Activated effector memory CD4-positive, alpha-beta T cell treated with anti-CD3 and anti-CD28 coated beads, Interleukin-2, amount 50 U/mL, for 16 hours (primary cell): ENCODE measurements around the gene AKR1C1.
"Not testable (repeated sequence)": the region's sequence is repeated elsewhere in the genome, so short reads cannot be mapped to it uniquely, and the experiment has no call there.

Experiments
- DNase-seq: peaks from one replicate; pipeline ENCODE4 v3.0.0-alpha.2; 2020

The AKR1C1 gene

DNA sequence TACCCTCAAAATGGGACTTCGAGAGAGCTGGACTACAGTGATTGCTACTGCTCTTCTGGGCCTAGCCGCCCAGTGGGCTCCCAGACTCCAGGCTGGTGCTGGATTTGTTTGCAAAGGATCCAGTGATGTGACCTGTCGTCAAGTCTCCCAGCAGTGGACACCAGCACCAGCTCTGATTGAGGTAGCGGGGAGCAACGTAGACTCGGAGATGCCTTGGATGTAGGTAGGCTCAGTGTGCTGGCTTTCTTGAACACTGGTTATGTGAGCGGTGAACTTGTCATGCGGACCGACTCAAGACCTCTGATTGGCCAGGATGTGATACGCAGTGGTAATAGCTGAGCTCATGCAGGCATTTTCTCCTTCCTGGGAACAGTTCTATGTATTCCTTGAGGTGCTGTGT lies 21.0 kb downstream of the AKR1C1 start:
- no peak for DNase-seq

DNA sequence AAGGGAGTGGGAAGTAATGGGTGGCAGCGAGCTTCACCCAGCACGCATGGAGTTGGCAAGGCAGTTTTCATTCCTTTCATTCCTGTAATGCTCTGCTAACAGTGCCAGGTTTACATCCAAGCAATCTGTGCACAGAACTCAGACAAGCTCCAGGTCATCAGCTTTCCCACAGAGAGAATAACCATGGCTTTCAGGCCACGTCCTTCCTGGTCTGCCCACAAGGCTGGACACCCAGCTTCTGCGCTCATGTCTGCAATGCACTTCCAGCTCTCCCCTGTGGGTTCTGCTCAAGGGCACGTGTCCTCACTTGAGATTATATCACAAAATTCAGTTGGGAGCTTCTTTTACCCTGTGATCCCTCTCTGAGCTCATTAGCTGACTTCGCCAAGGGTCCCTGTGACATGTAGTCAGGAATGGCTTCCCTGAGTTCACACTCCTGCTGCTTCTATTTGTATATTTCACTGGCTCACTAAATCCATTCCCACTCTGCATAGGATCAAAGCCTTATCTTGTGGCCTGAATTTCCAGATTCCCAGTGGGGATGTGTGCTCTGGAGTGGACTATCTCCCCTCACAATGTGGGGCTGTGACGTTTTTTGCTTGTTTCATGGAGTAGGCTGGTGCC lies 21.9 kb downstream of the AKR1C1 start:
- DNase-seq: no peak

DNA sequence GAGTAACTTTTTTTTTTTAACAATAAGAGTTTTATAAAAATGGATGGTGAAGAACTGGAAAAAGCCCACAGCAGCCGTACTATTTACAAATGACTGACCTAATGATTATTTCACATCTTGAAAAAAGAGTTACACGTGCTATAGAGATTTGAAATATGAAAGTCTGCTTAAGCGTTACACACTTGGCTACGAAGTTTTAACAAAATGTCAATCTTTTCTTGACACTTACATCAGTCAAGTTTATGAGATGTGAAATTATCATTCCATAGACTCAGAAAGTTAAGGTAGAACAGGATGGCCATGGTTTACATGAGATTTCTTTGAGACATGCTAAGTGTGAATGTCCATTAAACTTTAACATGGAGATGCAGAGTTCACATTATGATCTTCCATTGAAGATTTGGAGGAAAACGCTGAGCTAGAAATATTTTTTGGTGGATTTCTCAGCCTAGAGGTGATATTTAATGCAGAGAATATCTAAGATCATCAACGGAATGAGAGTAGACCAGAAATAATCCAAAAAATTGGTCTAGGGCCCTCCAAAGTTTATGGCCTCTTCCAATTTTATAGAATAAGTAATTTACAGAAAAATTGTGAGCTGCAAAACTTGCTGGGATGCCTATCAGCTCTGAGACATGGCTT lies 24.9 kb downstream of the AKR1C1 start:
- DNase-seq: not testable (repeated sequence)

DNA sequence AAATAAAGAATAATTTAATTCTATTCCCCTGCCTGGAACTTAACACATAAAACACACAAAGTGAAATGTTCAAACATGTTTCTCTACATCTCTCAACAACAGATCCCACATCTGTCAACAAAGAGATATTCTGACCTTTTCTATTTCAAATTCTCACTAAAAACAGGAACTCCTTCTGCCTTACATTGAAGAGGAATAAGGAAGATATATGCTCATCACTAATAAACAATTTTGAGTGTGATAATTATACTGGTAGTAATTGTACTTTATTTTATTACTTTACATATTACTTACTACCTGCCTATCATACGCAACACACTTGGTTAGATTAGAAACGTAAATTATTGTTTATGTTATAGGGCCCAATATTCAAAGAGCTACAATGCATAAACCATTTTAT lies 27.0 kb downstream of the AKR1C1 start:
- DNase-seq: no peak

DNA sequence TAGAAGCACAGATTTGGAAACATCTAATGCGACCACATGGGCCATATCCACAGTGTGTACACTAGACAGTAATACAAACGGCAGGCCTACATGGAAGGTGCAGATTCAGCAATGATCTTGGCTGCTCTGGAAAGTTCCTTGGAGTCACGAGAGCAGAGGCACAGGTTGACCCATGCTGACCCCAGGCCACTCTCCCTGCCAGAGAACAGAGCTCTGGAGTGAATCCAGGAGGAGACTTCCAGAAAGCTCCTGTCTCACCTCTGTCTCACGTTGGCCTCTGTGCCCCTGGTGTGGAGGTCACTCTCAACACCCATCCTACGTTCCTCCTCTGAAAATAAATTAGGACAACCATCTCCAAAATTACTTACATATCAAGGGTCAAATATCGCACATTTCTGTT lies 28.2 kb downstream of the AKR1C1 start:
- not testable (repeated sequence) for DNase-seq

DNA sequence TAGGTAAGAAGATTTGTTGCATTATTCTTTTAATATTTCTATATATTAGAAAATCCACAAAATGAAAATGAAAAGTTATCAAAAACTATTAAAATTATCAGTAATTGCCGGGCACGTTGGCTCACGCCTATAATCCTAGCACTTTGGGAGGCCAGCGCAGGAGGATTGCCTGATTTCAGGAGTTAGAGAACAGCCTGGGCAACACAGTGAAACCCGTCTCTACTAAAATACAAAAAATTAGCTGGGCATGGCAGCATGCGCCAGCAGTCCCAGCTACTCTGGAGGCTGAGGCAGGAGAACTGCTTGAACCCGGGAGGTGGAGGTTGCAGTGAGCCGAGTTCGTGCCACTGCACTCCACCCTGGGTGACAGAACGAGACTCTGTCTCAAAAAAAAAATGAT lies 29.3 kb downstream of the AKR1C1 start:
- not testable (repeated sequence) for DNase-seq

DNA sequence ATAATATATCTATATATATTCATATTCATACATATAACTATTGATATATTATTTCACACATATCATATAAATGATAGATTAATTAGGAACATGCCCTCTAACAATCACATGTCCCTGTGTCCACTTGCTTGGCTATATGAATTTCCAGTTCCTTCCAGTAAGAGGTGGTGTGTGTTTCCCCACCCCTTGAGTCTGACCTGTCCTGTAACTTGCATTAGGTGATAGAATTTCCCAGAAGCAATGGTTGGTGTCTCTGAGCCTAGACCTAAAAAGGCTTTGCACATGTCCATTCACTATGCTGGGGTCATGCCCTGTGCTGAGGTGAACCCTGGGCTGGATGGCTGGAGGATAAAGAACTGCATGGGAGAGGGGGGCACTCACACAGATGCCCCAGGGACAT lies 31.0 kb downstream of the AKR1C1 start:
- not testable (repeated sequence) for DNase-seq

DNA sequence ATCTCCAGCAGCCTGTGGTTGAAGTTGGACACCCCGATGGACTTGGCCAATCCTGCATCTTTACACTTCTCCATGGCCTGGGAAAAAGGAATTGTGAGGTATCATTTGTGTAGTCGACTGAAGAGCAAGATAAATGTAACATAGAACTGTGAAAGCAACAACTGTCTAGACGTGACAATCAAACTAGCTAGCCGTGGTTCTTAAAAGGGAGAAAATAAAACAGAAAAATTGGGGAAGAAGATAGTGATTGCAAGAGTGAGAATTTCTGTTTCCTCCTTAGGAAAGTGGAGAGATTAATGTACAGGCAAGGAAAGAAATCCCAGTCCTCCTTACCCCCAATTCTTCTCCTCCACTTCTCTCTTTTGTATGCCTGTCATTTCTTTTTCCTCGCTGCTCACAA lies 35.5 kb downstream of the AKR1C1 start:
- no peak for DNase-seq

DNA sequence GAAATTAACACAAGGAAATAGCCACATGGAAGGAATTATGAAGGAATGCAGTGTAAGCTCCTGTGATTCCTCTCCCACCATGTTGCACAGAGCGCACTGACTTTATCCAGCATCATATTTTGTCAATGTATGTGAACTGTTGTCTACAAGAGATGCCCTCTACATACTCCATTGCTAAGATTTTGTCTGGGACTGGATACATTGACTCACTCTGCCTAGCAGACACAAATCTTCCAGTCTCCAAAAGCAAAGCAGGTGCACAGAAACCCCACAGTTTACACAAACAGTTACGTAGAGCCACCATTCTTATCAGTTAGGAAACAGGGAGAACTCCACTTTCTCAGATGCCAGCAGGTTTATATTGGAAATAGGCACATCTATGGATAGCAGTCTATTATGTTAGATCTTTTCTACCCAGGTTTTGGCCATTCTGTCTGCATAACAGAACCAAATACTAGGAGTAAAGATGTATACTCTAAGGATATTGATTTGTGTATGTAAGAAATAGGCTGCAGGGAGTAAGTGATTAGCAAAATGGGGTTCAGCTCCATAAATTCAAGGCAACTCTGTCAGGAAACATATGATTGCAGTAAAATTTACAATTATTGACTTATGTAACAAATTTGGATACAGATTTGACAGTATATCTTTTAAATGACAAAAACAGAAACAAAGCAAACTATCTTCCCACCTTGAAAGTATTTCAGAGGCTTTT lies 39.0 kb downstream of the AKR1C1 start:
- DNase-seq: no peak

DNA sequence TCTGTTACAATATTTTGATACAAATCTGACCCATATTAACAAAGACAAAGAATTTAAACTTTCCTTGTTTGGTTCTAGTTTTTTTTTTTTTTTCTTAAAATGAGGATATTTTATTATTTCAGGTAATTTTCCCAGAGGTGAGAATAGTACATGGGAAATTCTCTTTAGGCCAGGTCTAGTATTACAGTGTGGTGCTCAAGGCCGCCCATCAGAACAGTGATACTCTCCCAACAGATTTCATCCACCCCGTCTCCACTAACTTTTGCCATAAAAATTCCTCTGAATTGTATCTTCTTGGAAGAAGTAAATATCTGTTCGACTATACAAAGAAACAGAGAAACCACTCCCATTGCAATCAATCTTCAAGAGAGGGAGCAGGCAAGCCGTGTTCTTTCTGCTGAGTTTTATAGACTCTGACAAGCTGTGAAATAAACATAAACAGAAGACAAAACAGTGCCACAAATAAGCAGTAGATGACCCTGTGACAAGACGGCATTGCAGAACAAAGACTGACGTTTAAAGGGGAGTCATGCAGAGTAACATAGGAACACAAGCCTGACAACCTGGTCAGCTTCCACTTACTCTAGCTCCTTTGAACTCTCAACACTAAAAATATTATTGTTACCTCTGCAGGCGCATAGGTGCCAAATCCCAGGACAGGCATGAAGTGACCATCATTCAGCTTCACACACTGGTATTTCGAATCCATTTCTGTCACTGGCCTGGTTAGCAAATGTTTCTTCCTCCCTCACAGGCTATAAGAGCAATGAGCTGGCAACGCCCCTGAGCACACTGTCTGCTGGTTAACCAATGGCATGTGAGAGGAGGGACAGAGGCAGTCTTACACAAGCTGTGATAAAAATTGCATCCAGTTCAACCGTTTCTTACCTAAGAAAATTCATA lies 40.2 kb downstream of the AKR1C1 start, which contains the start of gene AKR1C2:
Gene AKR1C2, minus strand, starts transcription at position 731 of the 903 bp plus-strand sequence. Its CDS starts 22 bp downstream, at position 709.
- not testable (repeated sequence) for DNase-seq

DNA sequence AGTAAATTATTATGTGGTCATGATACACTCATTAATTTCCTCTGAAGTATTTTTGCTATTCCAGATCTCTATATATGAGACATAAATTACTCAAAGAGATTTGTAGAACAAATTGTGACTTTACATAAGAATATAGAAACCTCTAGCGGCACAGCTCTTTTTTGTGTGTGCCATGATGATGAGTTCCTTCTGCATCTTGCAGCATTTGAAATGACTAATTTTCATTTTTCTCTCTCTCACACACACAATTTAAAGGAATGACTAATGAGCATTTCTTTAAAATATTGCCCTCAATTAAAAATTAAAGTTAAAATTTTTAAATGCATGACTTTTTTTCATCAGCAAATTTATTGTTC lies 40.8 kb downstream of the AKR1C1 start:
- DNase-seq: not testable (repeated sequence)

DNA sequence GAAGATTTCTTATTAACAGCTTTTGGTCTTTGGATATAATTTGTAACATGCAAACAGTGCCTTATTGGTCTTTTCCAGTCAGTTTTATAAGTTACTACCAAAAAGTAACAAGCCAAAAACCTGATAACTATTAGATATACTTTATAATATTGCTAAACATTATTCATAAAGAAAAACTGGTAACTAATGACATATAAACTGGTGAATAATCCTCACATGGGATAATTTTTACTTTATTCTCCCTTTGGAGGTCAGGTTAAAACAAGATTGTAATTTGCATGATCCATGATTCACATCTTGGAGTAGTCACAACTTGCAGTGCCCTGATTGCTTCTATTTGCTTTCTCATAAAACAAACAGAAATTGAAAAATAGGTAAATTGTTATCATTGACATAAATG lies 41.3 kb downstream of the AKR1C1 start:
- DNase-seq: not testable (repeated sequence)

DNA sequence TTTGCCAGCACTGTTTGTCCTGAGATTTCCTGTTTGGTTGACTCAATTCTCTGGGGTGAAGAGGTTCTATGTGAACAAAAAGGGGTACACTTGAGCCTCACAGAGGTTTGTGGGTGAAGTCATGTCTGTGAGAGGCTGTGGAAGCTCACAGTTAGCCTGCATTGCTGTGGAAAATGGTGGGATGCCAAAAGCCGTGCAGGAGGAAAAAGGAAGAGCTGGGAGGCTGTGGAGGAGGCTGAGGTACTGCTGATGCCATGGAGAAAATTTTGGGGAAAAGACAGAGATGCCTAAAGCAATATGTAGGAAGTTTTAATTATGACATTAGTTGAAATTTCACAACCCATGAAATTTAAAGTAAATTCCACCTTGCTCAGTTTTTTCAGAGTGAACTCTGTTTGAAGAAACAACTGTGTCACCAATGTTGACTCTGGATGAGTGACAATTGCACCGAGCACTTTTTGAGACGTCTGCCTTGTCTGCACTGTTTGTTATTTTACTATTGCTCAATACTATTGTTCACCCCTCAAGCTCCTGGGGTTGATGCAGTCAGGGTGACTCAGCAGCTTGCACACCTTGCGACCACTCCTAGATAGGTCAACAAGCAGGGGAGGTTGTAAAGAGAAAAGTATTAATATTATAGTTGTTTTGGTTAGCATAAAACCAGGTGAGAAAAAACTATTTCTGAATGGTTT lies 45.8 kb downstream of the AKR1C1 start:
- not testable (repeated sequence) for DNase-seq

DNA sequence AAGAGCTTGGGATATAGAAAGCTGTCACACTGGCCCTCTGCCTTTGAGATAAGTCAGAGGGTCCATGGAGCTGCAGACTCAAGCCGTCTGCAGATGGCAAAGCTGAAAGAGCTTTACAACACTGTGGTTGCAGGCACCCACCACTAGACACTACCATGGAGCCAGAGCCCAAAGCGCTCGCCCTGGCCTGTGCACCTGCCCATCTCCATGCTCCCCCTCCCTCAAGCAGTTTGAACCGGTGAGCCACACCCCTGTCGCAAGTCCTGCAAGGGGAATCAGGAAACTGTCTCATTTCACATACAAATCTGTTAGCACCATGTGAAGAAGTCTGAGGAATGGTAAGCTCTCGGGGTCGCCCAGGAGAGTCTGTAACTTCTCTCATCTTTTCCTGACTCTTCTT lies 46.8 kb downstream of the AKR1C1 start:
- not testable (repeated sequence) for DNase-seq

DNA sequence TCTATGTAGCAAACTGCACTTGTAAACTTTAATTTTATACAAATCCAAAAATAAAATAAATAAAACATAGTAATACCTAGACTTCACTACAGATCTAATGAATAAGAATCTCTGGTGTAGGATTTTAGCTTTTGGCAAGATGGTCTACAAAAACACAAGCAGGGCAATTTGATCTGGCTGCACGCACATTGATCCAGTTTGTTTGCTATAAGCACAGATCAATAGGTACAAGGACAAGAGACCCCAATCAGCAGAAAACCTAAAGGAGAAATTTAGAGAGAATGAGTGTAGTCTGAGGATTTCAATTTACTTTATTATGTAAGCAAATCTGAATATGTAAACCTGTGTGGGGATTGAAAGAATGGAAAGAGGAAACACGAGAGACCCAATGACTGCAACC lies 48.2 kb downstream of the AKR1C1 start:
- not testable (repeated sequence) for DNase-seq

DNA sequence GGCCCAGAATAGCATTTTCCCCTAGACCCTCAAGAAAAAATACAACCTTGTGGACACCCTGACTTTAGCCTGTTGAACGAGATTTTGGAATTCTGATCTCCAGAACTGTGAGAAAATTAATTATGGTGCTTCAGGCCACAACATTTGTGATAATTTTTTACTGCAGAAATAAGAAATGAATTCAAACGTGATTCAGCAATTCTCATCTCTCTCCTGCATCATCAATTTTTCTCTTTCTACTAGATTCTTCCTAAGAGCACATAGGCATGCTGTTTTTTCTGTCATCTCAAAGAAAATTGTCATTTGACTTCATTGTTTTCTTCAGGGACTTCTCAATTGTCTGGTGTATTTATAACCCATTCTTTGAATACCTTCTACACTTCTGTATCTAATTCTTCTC lies 49.4 kb downstream of the AKR1C1 start:
- no peak for DNase-seq

DNA sequence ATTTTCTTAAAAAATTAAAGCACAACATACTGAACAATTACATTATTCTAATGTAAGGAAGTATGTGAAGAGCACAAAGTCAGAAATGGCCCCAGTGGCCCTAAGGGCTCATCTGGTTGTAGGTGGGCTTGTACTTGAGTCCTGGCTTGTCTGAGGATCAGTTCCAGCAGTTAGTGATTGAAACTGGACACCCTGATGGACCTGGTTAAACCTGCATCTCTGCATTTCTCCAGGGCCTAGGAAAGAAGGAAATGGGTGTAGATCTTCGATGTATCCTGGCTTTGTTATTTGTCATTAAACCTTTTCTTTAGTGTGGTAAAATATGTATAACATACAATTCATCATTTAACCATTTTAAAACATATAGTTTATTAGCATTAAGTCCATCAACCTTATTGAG lies 50.2 kb downstream of the AKR1C1 start:
- no peak for DNase-seq

DNA sequence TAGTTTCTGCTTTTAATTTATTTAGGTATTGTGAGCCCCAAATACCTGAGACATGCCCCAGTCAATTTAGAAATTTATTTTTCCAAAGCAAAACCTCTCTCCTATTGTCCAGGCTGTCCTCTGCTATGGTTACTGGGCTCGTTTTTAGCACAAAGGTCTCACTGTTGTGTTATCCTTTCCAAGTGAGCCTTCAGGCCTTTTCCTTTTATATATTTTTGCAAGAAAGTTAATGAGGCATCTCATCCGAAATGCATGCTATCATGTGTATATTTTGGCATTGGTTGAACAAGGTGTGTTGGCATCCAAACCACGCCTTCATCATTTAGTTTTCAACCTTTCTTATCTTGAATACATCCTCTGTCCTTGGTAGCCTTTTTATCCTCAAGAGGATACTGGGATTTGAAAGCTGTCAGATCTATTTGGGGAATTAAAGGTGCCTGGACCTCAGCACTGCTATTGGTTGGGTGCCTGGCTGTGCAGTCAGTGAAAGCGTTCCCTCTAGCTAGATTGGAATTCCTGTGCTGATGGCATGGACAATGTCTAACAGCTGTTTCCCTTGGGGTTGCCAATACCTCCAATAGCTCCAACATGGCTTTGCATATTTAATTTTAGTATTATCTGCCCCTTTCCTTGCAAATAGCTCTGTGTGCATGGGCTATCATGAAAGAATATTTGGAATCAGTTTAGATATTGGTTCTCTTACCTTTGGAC lies 51.1 kb downstream of the AKR1C1 start:
- not testable (repeated sequence) for DNase-seq

DNA sequence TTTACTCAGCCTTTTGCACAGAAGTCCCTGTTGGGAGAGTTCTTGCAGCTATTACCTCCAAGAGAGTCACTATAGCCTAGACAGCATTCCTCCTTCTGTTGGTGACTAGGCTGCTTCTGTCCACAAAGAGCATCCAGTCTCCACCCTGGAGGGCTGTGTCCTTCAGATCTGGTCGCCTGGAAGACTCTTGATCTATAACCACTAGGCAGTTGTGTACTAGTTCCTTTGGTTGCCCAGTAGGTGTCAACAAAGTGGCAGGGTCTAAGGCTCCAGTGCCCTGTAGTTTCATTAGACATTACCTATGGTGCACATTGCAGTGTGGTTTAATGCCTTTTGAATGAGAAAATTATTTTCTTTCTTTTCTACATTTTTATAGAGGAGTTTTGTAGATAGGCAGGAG lies 51.7 kb downstream of the AKR1C1 start:
- DNase-seq: no peak

DNA sequence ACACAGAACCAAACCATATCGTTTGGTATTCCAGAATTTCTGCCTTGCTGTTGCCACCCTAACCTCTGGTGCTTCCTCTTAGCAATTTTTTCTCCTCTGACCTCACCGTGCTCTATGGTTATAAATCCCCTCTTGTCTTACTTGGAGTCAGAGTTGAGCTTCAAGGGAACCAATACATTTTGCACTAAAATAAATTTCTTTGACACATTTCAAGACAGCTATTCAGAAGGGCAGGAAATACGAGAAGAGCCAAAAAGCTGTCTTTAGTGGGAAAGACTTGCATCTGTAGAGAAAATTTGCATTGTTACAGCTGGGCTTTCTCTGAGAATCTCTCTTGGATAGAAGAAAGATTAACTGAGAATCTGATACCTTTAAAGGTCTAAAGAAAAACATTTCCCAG lies 54.9 kb downstream of the AKR1C1 start:
- no peak for DNase-seq

DNA sequence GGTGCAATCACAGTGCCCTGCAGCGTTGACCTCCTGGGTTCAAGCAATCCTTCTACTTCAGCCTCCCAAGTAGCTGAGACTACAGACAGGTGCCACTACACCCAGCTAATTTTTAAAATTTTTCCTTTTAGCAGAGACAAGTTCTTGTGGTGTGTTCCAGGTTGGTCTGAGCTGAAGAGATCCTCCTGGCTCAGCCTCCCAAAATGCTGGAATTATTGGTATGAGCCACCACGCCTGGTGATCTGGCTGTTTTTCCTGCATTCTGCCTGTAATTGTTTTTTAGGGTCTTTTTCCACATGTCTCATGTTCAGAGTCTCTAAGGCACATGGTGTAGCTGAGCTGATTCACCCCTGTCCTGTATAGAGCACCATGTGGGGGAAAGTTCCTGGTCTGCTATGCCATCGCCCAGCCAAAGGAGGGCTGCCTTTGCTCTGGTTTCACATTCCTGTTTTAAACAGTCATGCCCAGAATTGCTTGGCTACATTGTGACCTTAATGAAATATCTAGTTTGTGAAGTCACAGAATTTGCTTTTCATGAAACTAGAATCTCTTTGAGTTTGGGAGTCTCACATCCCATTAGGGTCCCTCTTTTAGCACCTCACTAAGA lies 55.6 kb downstream of the AKR1C1 start:
- DNase-seq: not testable (repeated sequence)
